ENCODE data around the gene ANGEL2. TPM values are rescaled to one million over a fixed set of nuclear protein-coding genes. Genes with fewer than 3 reads are reported as not detected.
"Not testable (repeated sequence)": the region's sequence is repeated elsewhere in the genome, so short reads cannot be mapped to it uniquely, and the experiment has no call there.

The ANGEL2 gene
- total RNA-seq, 1 experiment from 2014 or later = 56.3 TPM

DNA sequence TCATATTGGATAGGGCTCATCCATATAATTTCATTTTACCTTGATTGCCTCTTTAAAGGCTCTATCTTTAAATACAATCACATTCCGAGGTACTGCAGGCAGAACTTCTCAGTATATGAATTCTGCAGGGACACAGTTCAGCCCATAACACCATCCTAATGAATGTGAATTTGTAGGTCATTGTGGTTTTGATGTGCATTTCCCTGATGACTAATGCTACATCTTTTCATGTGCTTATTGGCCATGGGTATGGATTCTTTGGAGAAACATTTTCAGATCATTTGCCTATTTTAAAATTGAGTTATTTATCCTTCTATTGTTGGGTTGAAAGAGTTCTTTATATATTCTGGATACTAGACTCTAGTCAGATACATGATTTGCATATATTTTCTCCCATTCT lies 25.8 kb upstream of the ANGEL2 start:
- TF ChIP-seq CTCF (IDR thresholded peaks at IDR 0.05; ENCODE audit: unreplicated experiment) = no peak
- intact Hi-C loops (cut with micrococcal nuclease; ENCODE audit: unreplicated experiment) = no loop called here
- H3K4me1 Mint-ChIP-seq (ENCODE audit: low read depth, unreplicated experiment) = peaks cover 13% of the 10 kb centered on the region
- no peak for DNase-seq
- no peaks in the 10 kb centered on the region for H3K36me3 Mint-ChIP-seq (ENCODE audit: insufficient read depth, unreplicated experiment)
- H3K27me3 Mint-ChIP-seq (ENCODE audit: unreplicated experiment) = no peaks in the 10 kb centered on the region
- CTCF ChIA-PET = no interaction called here
- BruUV-seq (replicated peaks) = no TSS peak
- H3K4me3 Mint-ChIP-seq (ENCODE audit: low read depth, unreplicated experiment) = no peak overlapping the region
- no peaks in the 10 kb centered on the region for H3K9me3 Mint-ChIP-seq (ENCODE audit: low read depth, unreplicated experiment)
- no peak overlapping the region for H3K27ac Mint-ChIP-seq (ENCODE audit: unreplicated experiment)

DNA sequence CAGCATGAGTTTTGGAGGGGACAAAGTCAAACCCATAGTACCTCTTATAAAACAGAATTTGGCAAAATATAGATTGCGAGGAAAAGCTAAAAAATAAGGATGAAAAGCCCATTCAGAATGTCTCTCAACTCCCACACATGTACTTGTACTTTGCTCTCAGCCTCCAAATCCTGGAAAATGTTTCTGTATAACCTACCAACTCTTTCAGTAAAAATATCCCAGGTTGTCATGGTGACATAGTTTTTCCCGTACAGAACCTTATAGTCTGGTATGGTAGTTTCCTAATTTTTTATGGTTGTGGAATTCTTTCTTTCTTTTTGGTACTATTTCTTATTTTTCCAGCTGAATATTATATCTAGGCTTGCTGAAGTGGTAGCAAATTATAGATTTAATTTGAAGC lies 19.9 kb upstream of the ANGEL2 start:
- Mint-ChIP-seq H3K4me3 (ENCODE audit: low read depth, unreplicated experiment) (no peak overlapping the region), H3K36me3 (ENCODE audit: insufficient read depth, unreplicated experiment) (no peaks in the 10 kb centered on the region), H3K27ac (ENCODE audit: unreplicated experiment) (no peak overlapping the region), H3K4me1 (ENCODE audit: low read depth, unreplicated experiment) (no peaks in the 10 kb centered on the region), H3K27me3 (ENCODE audit: unreplicated experiment) (peaks cover 16% of the 10 kb centered on the region), H3K9me3 (ENCODE audit: low read depth, unreplicated experiment) (no peaks in the 10 kb centered on the region)
- intact Hi-C loops (cut with micrococcal nuclease; ENCODE audit: unreplicated experiment) = no loop called here
- TF ChIP-seq CTCF (IDR thresholded peaks at IDR 0.05; ENCODE audit: unreplicated experiment) = no peak
- CTCF ChIA-PET = no interaction called here
- DNase-seq = no peak
- no TSS peak for BruUV-seq (replicated peaks)

DNA sequence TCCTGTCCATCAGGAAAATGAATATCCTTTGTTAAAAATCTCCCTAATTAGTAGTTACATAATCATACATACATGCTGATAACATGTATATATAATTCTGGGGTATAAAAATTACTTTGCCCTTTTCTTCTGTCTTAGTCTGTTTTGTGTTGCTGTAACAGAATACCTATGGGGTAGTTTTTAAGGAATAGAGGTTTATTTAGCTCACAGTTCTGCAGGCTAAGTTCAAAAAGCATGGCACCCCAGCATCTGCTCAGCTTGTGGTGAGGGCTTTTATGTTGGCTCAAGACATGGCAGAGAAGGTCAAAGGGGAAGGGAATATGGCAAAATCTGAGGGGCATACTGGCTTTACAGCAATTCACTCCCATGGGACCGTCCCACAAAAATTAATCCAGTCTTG lies 19.0 kb upstream of the ANGEL2 start:
- TF ChIP-seq CTCF (IDR thresholded peaks at IDR 0.05; ENCODE audit: unreplicated experiment) = no peak
- H3K27me3 Mint-ChIP-seq (ENCODE audit: unreplicated experiment) = peaks cover 25% of the 10 kb centered on the region
- no peak overlapping the region for H3K27ac Mint-ChIP-seq (ENCODE audit: unreplicated experiment)
- CTCF ChIA-PET = no interaction called here
- H3K4me1 Mint-ChIP-seq (ENCODE audit: low read depth, unreplicated experiment) = no peaks in the 10 kb centered on the region
- H3K4me3 Mint-ChIP-seq (ENCODE audit: low read depth, unreplicated experiment) = no peak overlapping the region
- intact Hi-C loops (cut with micrococcal nuclease; ENCODE audit: unreplicated experiment) = no loop called here
- no peak for DNase-seq
- no peaks in the 10 kb centered on the region for H3K9me3 Mint-ChIP-seq (ENCODE audit: low read depth, unreplicated experiment)
- no peaks in the 10 kb centered on the region for H3K36me3 Mint-ChIP-seq (ENCODE audit: insufficient read depth, unreplicated experiment)
- no TSS peak for BruUV-seq (replicated peaks)

DNA sequence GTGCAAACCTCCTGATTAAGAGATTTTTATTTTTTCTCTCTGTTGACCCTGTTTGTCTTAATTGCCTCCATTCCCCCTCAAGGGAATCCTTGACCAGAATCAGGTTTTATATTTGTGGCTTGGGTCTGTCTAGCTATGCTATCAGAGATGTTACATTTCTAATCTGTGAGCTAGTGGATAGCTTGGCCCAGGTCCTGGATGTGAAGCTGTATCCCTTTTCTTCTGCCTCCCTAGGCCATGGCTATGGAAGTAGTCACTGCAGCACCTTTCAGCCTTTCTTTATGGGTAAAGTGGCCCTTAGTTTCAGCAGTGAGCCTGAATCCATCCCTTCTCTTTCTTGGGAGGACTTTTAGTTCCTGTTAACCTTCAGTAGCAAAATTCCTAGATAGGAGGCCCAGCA lies 17.0 kb upstream of the ANGEL2 start:
- intact Hi-C loops (cut with micrococcal nuclease; ENCODE audit: unreplicated experiment) = no loop called here
- no peak for TF ChIP-seq CTCF (IDR thresholded peaks at IDR 0.05; ENCODE audit: unreplicated experiment)
- H3K9me3 Mint-ChIP-seq (ENCODE audit: low read depth, unreplicated experiment) = no peaks in the 10 kb centered on the region
- no peak overlapping the region for H3K4me3 Mint-ChIP-seq (ENCODE audit: low read depth, unreplicated experiment)
- peaks cover 46% of the 10 kb centered on the region for H3K27me3 Mint-ChIP-seq (ENCODE audit: unreplicated experiment)
- CTCF ChIA-PET = interaction anchor here (0.6 kb wide), 1 partner anchor 151 kb away, joined by 3 read pairs; no protein-coding TSS in a partner anchor
- DNase-seq = no peak
- BruUV-seq (replicated peaks) = no TSS peak
- no peaks in the 10 kb centered on the region for H3K4me1 Mint-ChIP-seq (ENCODE audit: low read depth, unreplicated experiment)
- H3K27ac Mint-ChIP-seq (ENCODE audit: unreplicated experiment) = no peak overlapping the region
- no peaks in the 10 kb centered on the region for H3K36me3 Mint-ChIP-seq (ENCODE audit: insufficient read depth, unreplicated experiment)

GRCh38 chr1:213027024-213027423 lies 11.4 kb upstream of the ANGEL2 start:
- H3K27ac Mint-ChIP-seq (ENCODE audit: unreplicated experiment); H3K4me1 Mint-ChIP-seq (ENCODE audit: low read depth, unreplicated experiment); DNase-seq; intact Hi-C loops (cut with micrococcal nuclease; ENCODE audit: unreplicated experiment); H3K4me3 Mint-ChIP-seq (ENCODE audit: low read depth, unreplicated experiment); CTCF ChIA-PET; H3K9me3 Mint-ChIP-seq (ENCODE audit: low read depth, unreplicated experiment); H3K36me3 Mint-ChIP-seq (ENCODE audit: insufficient read depth, unreplicated experiment); BruUV-seq (replicated peaks): not testable (repeated sequence)
- H3K27me3 Mint-ChIP-seq (ENCODE audit: unreplicated experiment) = peaks cover 61% of the 10 kb centered on the region

Measured in Calu3 (cell line).